T-helper 1 cell treated with Interleukin-12 subunit alpha and Interleukin-12 subunit beta and Interleukin-4 antibody, amounts not matched to agents 30 μg/mL and 1 μg/mL, for 36 hours (primary cell): ENCODE measurements around the gene DENND4C.
"Not testable (repeated sequence)": the region's sequence is repeated elsewhere in the genome, so short reads cannot be mapped to it uniquely, and the experiment has no call there.

Source experiments
- H3K27ac Mint-ChIP-seq: one replicate; pipeline ENCODE4 v1.8.0; 2021; ENCODE audit warnings: mild to moderate bottlenecking, mixed read lengths
- H3K27me3 Mint-ChIP-seq: one replicate; pipeline ENCODE4 v1.8.0; 2021; ENCODE audit warnings: low read depth, mixed read lengths
- H3K36me3 Mint-ChIP-seq: one replicate; pipeline ENCODE4 v1.8.0; 2021; ENCODE audit warnings: low read depth, mixed read lengths
- H3K4me1 Mint-ChIP-seq: one replicate; pipeline ENCODE4 v1.8.0; 2021; ENCODE audit warnings: low read depth, mixed read lengths
- H3K4me3 Mint-ChIP-seq: one replicate; pipeline ENCODE4 v1.8.0; 2021; ENCODE audit warnings: mild to moderate bottlenecking, moderate library complexity, mixed read lengths
- H3K9me3 Mint-ChIP-seq: one replicate; pipeline ENCODE4 v1.8.0; 2021; ENCODE audit warnings: mixed read lengths

DENND4C gene

GRCh38 chr9:19230355-19231125 is at the start of gene DENND4C:
Gene DENND4C, plus strand, starts transcription at chr9:19230693. Its CDS starts 45,482 bp downstream, at chr9:19276175.
- Mint-ChIP-seq H3K4me1 (peaks cover 1% of the 10 kb centered on the region), H3K36me3 (no peaks in the 10 kb centered on the region), H3K27ac (peak within 1 kb of the TSS; percentile 69), H3K27me3 (no peaks in the 10 kb centered on the region), H3K9me3 (no peaks in the 10 kb centered on the region), H3K4me3 (peak within 1 kb of the TSS; percentile 79)

DNA sequence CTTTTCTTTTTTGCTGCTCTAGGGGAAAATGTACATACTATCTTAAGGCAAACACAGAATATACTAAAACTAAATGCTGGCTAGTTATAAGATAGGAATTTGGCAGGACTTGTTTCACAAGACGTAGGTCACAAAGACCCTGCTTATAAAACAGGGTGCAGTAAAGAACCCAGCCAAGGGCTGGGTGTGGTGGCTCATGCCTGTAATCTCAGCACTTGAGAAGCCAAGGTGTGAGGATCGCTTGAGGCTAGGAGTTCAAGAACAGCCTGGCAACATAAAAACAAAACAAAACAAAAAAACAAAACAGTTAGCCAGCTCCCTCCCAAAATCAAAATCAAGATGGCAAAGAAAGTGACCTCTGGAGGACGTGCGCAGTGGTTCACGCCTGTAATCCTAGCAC is 49.5 kb upstream of the DENND4C start:
- no peaks in the 10 kb centered on the region for H3K9me3 Mint-ChIP-seq
- H3K27me3 Mint-ChIP-seq, result no peaks in the 10 kb centered on the region
- no peak overlapping the region for H3K27ac Mint-ChIP-seq
- no peaks in the 10 kb centered on the region for H3K36me3 Mint-ChIP-seq
- no peak overlapping the region for H3K4me3 Mint-ChIP-seq
- peaks cover 14% of the 10 kb centered on the region for H3K4me1 Mint-ChIP-seq

GRCh38 chr9:19181561-19181960 is 48.9 kb upstream of the DENND4C start:
- Mint-ChIP-seq H3K27ac (no peak overlapping the region), H3K9me3 (no peaks in the 10 kb centered on the region), H3K27me3 (no peaks in the 10 kb centered on the region), H3K36me3 (no peaks in the 10 kb centered on the region), H3K4me3 (no peak overlapping the region), H3K4me1 (peaks cover 14% of the 10 kb centered on the region)

GRCh38 chr9:19184144-19184917 is 46.2 kb upstream of the DENND4C start:
- Mint-ChIP-seq H3K4me3 (peak overlapping the region; percentile 46), H3K27me3 (no peaks in the 10 kb centered on the region), H3K36me3 (no peaks in the 10 kb centered on the region), H3K9me3 (no peaks in the 10 kb centered on the region), H3K27ac (peak overlapping the region; percentile 94), H3K4me1 (peaks cover 14% of the 10 kb centered on the region)

GRCh38 chr9:19185191-19185590 is 45.3 kb upstream of the DENND4C start:
- Mint-ChIP-seq H3K36me3 (no peaks in the 10 kb centered on the region), H3K27ac (no peak overlapping the region), H3K27me3 (no peaks in the 10 kb centered on the region), H3K4me3 (no peak overlapping the region), H3K4me1 (peaks cover 14% of the 10 kb centered on the region), H3K9me3 (no peaks in the 10 kb centered on the region)

DNA sequence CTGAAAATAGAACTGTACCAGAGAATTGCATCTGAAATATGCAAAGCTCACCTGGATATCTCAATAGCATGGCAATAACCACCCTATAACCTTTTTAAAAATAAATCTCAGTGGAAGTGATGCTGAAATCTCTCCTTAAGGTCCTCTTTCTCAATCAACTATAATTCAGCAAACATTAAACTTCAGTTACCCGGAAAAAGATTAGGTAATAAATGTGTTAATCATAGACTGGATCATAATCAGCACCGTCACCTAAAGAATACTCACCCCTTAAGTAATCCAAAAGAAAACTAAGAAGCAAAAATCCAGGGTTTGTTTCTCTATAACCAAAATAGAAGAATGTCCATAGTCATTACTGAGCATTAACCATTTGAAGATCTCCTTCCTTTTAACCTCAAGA is 44.3 kb upstream of the DENND4C start:
- Mint-ChIP-seq H3K4me3 (no peak overlapping the region), H3K9me3 (no peaks in the 10 kb centered on the region), H3K27ac (peak overlapping the region; percentile 7), H3K36me3 (peaks cover 2% of the 10 kb centered on the region), H3K4me1 (peaks cover 14% of the 10 kb centered on the region), H3K27me3 (no peaks in the 10 kb centered on the region)

GRCh38 chr9:19188771-19189170 is 41.7 kb upstream of the DENND4C start:
- Mint-ChIP-seq H3K4me3 (no peak overlapping the region), H3K27me3 (peaks cover 5% of the 10 kb centered on the region), H3K27ac (no peak overlapping the region), H3K9me3 (no peaks in the 10 kb centered on the region), H3K4me1 (peaks cover 11% of the 10 kb centered on the region), H3K36me3 (peaks cover 2% of the 10 kb centered on the region)

DNA sequence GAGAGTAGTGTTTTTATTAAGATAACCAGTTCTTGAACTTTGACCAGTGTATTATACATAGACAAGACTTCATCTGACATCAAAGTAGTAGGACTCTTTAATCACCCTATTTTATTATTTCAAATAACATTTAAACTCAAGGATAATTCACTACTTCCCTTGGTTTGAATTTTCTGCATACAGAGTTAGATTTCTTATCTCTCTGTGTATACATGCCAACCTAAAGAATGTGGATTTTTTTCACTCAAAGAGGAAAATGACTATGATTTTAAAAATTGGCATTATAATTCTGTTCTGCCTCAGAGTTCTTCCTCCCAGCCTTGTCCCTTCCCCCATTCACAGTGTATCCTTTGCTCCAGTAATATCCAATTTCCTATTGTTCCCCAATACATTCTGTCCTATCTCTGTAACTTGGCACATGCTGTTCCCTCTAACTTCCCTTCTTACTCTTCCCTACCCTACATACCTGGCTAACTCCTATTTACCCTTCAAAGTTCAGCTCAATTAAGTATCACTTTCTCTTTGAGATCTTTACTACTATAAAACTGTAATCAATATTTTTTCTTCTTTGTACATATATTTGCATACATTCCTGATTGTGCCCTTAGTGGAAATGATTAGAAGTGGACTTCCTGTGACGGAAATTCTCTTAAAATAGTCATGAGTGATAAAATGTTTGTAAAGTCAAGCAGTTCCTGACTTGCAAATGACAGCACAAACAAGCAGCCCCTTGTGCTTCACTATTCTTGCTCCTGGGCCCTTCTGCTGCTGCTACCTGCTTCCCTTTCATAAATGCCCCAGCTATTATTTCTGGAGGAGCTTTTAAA is 38.1 kb upstream of the DENND4C start:
- Mint-ChIP-seq H3K36me3 (peaks cover 3% of the 10 kb centered on the region), H3K27ac (no peak overlapping the region), H3K27me3 (peaks cover 7% of the 10 kb centered on the region), H3K9me3 (peaks cover 3% of the 10 kb centered on the region), H3K4me1 (peaks cover 7% of the 10 kb centered on the region), H3K4me3 (no peak overlapping the region)

DNA sequence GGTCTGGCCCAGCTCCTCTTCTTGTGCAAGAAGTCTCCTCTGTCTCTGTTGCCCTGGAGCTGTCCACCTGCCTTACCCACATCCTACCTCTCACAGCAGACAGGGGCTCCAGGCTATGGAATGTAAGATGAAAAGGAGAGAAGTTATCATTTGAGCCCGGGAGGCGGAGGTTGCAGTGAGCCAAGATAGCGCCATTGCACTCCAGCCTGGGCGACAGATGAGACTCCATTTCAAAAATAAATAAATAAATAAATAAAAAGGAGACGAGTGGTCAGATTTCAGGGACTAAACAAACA is 37.5 kb upstream of the DENND4C start:
- Mint-ChIP-seq H3K27ac (no peak overlapping the region), H3K36me3 (peaks cover 3% of the 10 kb centered on the region), H3K4me1 (peaks cover 7% of the 10 kb centered on the region), H3K4me3 (no peak overlapping the region), H3K27me3 (peaks cover 7% of the 10 kb centered on the region), H3K9me3 (peaks cover 3% of the 10 kb centered on the region)

GRCh38 chr9:19193358-19193973 is 37.0 kb upstream of the DENND4C start:
- H3K27ac Mint-ChIP-seq, H3K4me1 Mint-ChIP-seq, H3K9me3 Mint-ChIP-seq, H3K36me3 Mint-ChIP-seq, H3K4me3 Mint-ChIP-seq, H3K27me3 Mint-ChIP-seq: not testable (repeated sequence)

GRCh38 chr9:19198406-19198805 is 32.1 kb upstream of the DENND4C start:
- H3K4me1 Mint-ChIP-seq, result peaks cover 6% of the 10 kb centered on the region
- H3K27me3 Mint-ChIP-seq, result peaks cover 11% of the 10 kb centered on the region
- peaks cover 3% of the 10 kb centered on the region for H3K9me3 Mint-ChIP-seq
- H3K27ac Mint-ChIP-seq, result no peak overlapping the region
- peaks cover 1% of the 10 kb centered on the region for H3K36me3 Mint-ChIP-seq
- no peak overlapping the region for H3K4me3 Mint-ChIP-seq

DNA sequence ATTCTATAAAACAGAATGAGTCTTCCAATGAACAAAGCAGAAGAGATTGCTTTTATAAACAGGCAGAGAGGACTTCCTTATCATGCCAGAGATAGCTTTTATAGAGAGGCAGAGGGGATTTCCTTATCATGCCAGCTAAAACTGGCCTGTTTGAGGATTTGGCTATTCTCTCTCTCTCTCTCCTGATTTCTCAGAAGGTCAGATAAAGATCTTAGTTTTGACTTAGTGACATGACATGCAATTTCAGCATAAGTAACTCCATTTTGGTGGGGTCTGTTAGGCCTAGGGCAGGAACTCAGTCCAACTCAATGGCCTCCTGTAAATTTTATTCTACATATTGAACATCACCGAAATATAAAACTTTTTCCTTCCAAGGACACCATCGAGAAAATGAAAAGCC is 31.5 kb upstream of the DENND4C start:
- H3K4me3 Mint-ChIP-seq, result no peak overlapping the region
- no peak overlapping the region for H3K27ac Mint-ChIP-seq

DNA sequence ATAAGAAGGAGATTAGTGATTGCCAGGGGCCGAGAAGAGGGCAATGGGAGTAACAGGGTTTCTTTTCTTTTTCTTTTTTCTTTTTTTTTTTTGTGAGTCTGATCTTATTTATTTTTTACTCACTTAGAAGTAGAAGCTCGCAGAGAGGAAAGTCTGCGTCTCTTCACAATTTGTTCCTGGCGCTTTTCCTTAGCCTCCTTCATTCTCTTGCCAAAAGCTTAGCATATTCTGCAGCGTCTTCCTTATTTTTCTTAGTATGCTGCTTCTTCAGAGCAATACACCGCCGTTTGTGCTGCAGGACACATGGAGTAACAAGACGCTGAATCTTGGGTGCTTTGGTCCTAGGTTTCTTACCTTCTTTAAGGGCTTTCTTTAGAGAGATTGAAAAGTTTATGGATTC is 30.3 kb upstream of the DENND4C start:
- Mint-ChIP-seq H3K27ac (no peak overlapping the region), H3K36me3 (peaks cover 1% of the 10 kb centered on the region), H3K27me3 (peaks cover 6% of the 10 kb centered on the region), H3K4me1 (peaks cover 6% of the 10 kb centered on the region), H3K4me3 (no peak overlapping the region), H3K9me3 (no peaks in the 10 kb centered on the region)

More for the DNA sequence above, 31.5 kb upstream of the DENND4C start:
- H3K27me3 Mint-ChIP-seq, result peaks cover 6% of the 10 kb centered on the region
- peaks cover 6% of the 10 kb centered on the region for H3K4me1 Mint-ChIP-seq
- H3K36me3 Mint-ChIP-seq, result peaks cover 1% of the 10 kb centered on the region
- H3K9me3 Mint-ChIP-seq, result peaks cover 3% of the 10 kb centered on the region
